GM06990 (cell line): Measurements from ENCODE around the gene CRAMP1.

ENCODE experiments used
- DNase-seq: peaks from one replicate; pipeline ENCODE4 v3.0.0-alpha.2; 2011; ENCODE audit not compliant: insufficient read length; ENCODE audit errors: extremely low read depth
- H3K27me3 ChIP-seq: replicated peaks from 2 replicates; pipeline ENCODE4 v1.6.0; 2011; ENCODE audit warnings: low read length; ENCODE audit not compliant: control insufficient read depth, insufficient read depth
- H3K36me3 ChIP-seq: 2 replicates; pipeline ENCODE4 v1.5.1; 2011; ENCODE audit warnings: low read length; ENCODE audit not compliant: control insufficient read depth, insufficient read depth
- H3K4me3 ChIP-seq: replicated peaks from 2 replicates; pipeline ENCODE4 v1.5.1; 2011; ENCODE audit warnings: low read depth, mild to moderate bottlenecking, control low read depth, low read length
- CTCF ChIP-seq: IDR thresholded peaks from 2 replicates; pipeline ENCODE4 v1.5.1; 2011; ENCODE audit warnings: low read length, control low read depth, mild to moderate bottlenecking, inconsistent platforms; ENCODE audit not compliant: insufficient read depth, poor library complexity, severe bottlenecking

Gene CRAMP1

DNA sequence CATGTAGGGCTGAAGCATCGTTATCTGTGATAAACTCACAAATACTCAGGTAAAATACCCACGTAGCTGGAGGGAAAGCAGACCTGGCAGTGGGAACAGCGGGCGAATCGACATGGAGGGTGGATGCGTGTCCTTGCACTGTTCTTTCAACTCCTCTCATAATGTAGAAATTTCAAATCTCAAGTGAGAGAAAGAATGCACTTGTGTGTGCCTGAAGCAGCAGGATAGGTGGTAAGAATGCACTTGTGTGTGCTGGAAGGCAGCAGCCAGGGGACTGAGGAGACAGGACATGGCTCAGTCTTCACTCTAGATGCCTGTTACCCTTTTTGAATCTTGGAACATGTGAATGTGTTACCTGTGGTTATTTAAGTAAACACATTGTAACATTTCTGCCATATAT lies 10.7 kb upstream of the CRAMP1 start:
- Histone ChIP-seq H3K36me3 (no peaks in the 10 kb centered on the region), H3K27me3 (no peaks in the 10 kb centered on the region), H3K4me3 (no peak overlapping the region)
- DNase-seq: no peak
- TF ChIP-seq CTCF: no peak

DNA sequence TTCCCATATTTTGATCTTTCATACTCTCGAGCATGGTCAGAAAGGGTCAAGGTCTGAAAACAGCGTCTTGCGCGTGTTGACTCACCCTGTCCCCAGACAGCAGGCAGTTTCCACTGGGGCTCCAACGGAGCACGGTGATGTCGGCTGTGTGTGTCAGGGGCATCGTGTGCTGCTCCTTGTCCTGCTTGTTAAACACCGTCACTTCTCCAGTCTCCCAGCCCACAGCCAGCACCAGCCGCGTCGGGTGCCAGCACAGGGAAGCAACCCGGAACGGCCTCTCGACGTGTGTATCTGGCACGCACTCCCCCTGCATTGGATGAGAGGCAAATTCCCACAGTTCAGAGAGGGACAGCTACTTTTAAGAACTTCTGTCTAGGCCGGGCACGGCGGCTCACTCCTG lies 9.9 kb upstream of the CRAMP1 start:
- H3K36me3 ChIP-seq: no peaks in the 10 kb centered on the region
- no peaks in the 10 kb centered on the region for H3K27me3 ChIP-seq
- H3K4me3 ChIP-seq: no peak overlapping the region
- TF ChIP-seq CTCF: no peak
- DNase-seq: no peak

GRCh38 chr16:1606774-1607173 lies 5.4 kb upstream of the CRAMP1 start:
- Histone ChIP-seq H3K4me3 (no peak overlapping the region), H3K27me3 (no peaks in the 10 kb centered on the region), H3K36me3 (no peaks in the 10 kb centered on the region)
- no peak for TF ChIP-seq CTCF
- no peak for DNase-seq

GRCh38 chr16:1607971-1608370 lies 4.2 kb upstream of the CRAMP1 start:
- no peak for TF ChIP-seq CTCF
- DNase-seq: no peak
- Histone ChIP-seq H3K27me3 (no peaks in the 10 kb centered on the region), H3K4me3 (no peak overlapping the region), H3K36me3 (no peaks in the 10 kb centered on the region)

DNA sequence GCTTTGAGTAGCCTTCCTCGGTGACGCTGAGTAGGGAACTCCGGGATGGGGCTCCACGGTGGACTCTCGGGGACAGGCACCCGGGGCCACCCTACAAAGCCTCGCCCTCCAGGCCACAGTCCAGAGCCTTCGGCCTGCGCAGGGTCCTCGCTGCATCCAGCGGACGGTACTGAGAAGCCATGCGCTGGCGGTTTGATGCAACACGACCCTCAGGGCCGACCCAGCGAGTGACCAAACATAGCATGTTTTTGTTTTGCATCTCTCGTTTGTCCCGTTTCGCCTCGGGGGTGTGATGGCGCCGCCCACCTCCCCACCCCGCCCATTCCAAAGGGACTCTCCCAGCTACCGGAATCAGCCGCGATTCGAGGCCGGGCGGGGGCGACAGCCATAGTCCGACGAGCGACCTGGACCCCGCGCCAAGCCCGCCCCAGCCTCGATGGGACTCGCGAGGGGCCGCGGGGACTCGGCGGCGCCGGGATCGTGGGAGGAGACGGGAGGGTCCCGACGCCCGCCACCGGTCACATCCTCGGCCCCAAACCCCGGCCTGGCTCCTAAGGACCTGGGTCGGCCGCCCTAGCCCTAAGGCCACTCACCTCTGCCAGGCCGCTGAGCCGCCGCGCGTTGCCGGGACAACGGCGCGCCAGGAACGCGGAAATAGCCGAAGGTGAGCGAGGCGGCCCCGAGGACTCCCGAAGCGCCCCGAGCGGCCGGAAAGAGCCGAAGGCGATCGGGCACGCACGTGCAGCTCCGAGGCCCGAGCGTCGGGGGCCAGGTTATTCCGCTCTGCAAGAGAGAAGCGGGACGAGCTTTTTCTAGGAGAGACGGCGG lies 1.9 kb upstream of the CRAMP1 start:
- peak; percentile 91 for DNase-seq
- peak overlapping the region; percentile 71 for H3K4me3 ChIP-seq
- TF ChIP-seq CTCF: no peak
- H3K27me3 ChIP-seq: no peaks in the 10 kb centered on the region
- no peaks in the 10 kb centered on the region for H3K36me3 ChIP-seq
